HEK293 (cell line): ENCODE data around the gene SH3BP2.

Experiments used
- CTCF ChIA-PET: fragments of 350-600 bp; formaldehyde crosslinking; extraction: SDS; loops from one replicate; lab custom pipeline; 2021; ENCODE audit warnings: antibody characterized with exemption; lab: Yijun Ruan, JAX
- POLR2A ChIA-PET: fragments of 300-600 bp; formaldehyde crosslinking; extraction: SDS; loops from one replicate; lab custom pipeline; 2020; ENCODE audit warnings: antibody characterized with exemption, inconsistent platforms; lab: Yijun Ruan, JAX
- H3K27ac ChIP-seq: fragments of 200-500 bp; sonication (Bioruptor generic); 2 replicates; pipeline ENCODE4 v1.5.1; 2014; ENCODE audit warnings: low read depth, low read length, control low read depth, inconsistent platforms; ENCODE audit errors: extremely low read depth
- H3K36me3 ChIP-seq, 2 experiments: fragments of 200-500 bp in 1 of 2; sonication (Bioruptor generic) in 1 of 2; 1 replicate in 1 of 2; 2 replicates in 1 of 2; pipeline ENCODE4 v1.5.1; 2014 to 2017; ENCODE audit warnings: inconsistent platforms in 2 of 2, low read length in 2 of 2; ENCODE audit not compliant: control insufficient read depth in 2 of 2, insufficient read depth in 1 of 2
- H3K4me1 ChIP-seq: fragments of 200-500 bp; sonication (Bioruptor generic); 2 replicates; pipeline ENCODE4 v1.5.1; 2014; ENCODE audit warnings: mild to moderate bottlenecking, low read length, inconsistent platforms; ENCODE audit not compliant: control insufficient read depth, insufficient read depth
- H3K4me3 ChIP-seq: 2 replicates; pipeline ENCODE4 v1.5.1; 2011; ENCODE audit warnings: low read depth, mild to moderate bottlenecking, control low read depth, low read length, moderate library complexity
- H3K9me3 ChIP-seq: fragments of 200-500 bp; sonication (Bioruptor generic); 2 replicates; pipeline ENCODE4 v1.5.1; 2014; ENCODE audit warnings: low read depth, low read length, inconsistent platforms; ENCODE audit not compliant: control insufficient read depth, insufficient read depth
- GLIS2 ChIP-seq: fragments of 450-650 bp; formaldehyde crosslinking; IDR thresholded peaks from 2 replicates; pipeline ENCODE4 v1.5.1; 2016; ENCODE audit warnings: missing biosample characterization, missing genetic modification characterization
- HOXA7 ChIP-seq: sonication (generic); formaldehyde crosslinking; IDR thresholded peaks from 2 replicates; pipeline ENCODE4 v1.8.1; 2022; ENCODE audit warnings: missing genetic modification reagents, borderline replicate concordance
- IKZF3 ChIP-seq: fragments of 450-650 bp; IDR thresholded peaks from 2 replicates; pipeline ENCODE4 v1.5.0; 2018; ENCODE audit warnings: missing biosample characterization, mild to moderate bottlenecking, missing genetic modification characterization, moderate library complexity
- PRDM1 ChIP-seq: fragments of 450-650 bp; formaldehyde crosslinking; IDR thresholded peaks from 2 replicates; pipeline ENCODE4; 2016; ENCODE audit warnings: missing biosample characterization, missing genetic modification characterization
- YY1 ChIP-seq: fragments of 450-650 bp; formaldehyde crosslinking; IDR thresholded peaks from 2 replicates; pipeline ENCODE4 v1.5.1; 2018; ENCODE audit warnings: missing biosample characterization, missing genetic modification characterization
- ZFP69B ChIP-seq: fragments of 450-650 bp; formaldehyde crosslinking; IDR thresholded peaks from 2 replicates; pipeline ENCODE4 v1.5.1; 2016; ENCODE audit warnings: missing biosample characterization, missing genetic modification characterization
- ZNF114 ChIP-seq: fragments of 450-650 bp; formaldehyde crosslinking; IDR thresholded peaks from 2 replicates; pipeline ENCODE4 v1.5.0; 2017; ENCODE audit warnings: missing biosample characterization, missing genetic modification characterization
- ZNF133 ChIP-seq: fragments of 450-650 bp; formaldehyde crosslinking; IDR thresholded peaks from 2 replicates; pipeline ENCODE4 v1.5.1; 2016; ENCODE audit warnings: missing biosample characterization, missing genetic modification characterization
- ZNF138 ChIP-seq: fragments of 450-650 bp; formaldehyde crosslinking; IDR thresholded peaks from 2 replicates; pipeline ENCODE4 v1.5.1; 2016; ENCODE audit warnings: missing biosample characterization, missing genetic modification characterization, borderline replicate concordance
- ZNF157 ChIP-seq: fragments of 450-650 bp; formaldehyde crosslinking; IDR thresholded peaks from 2 replicates; pipeline ENCODE4 v1.5.1; 2016; ENCODE audit warnings: missing biosample characterization, missing genetic modification characterization
- ZNF174 ChIP-seq: fragments of 450-650 bp; formaldehyde crosslinking; IDR thresholded peaks from 2 replicates; pipeline ENCODE4 v1.5.0; 2017; ENCODE audit warnings: missing biosample characterization, mild to moderate bottlenecking, missing genetic modification characterization
- ZNF202 ChIP-seq: fragments of 450-650 bp; formaldehyde crosslinking; IDR thresholded peaks from 2 replicates; pipeline ENCODE4 v1.5.1; 2016; ENCODE audit warnings: missing biosample characterization, missing genetic modification characterization, borderline replicate concordance
- ZNF24 ChIP-seq: fragments of 450-650 bp; formaldehyde crosslinking; IDR thresholded peaks from 2 replicates; pipeline ENCODE4 v1.5.1; 2016; ENCODE audit warnings: missing biosample characterization, missing genetic modification characterization
- ZNF449 ChIP-seq: fragments of 450-650 bp; formaldehyde crosslinking; IDR thresholded peaks from 2 replicates; pipeline ENCODE4 v1.5.1; 2017; ENCODE audit warnings: missing biosample characterization, mild to moderate bottlenecking, missing genetic modification characterization, moderate library complexity
- ZNF585B ChIP-seq: fragments of 450-650 bp; formaldehyde crosslinking; IDR thresholded peaks from 2 replicates; pipeline ENCODE4 v1.5.1; 2016; ENCODE audit warnings: missing biosample characterization, missing genetic modification characterization
- ZNF701 ChIP-seq: fragments of 450-650 bp; formaldehyde crosslinking; IDR thresholded peaks from 2 replicates; pipeline ENCODE4 v1.5.1; 2016; ENCODE audit warnings: missing biosample characterization, missing genetic modification characterization
- ZNF76 ChIP-seq: fragments of 450-650 bp; formaldehyde crosslinking; IDR thresholded peaks from 2 replicates; pipeline ENCODE4; 2016; ENCODE audit warnings: low read depth, missing biosample characterization, missing genetic modification characterization, borderline replicate concordance
- TF ChIP-seq, protein P1 (sequence below): fragments of 450-650 bp; formaldehyde crosslinking; IDR thresholded peaks from 2 replicates; pipeline ENCODE4 v1.5.1; 2017; ENCODE audit warnings: missing biosample characterization, missing genetic modification characterization
- TF ChIP-seq, protein P2 (sequence below): IDR thresholded peaks from 2 replicates; pipeline ENCODE4 v1.6.1; 2011; ENCODE audit warnings: mild to moderate bottlenecking, low read depth, low read length, borderline replicate concordance
- TF ChIP-seq, protein P3 (sequence below): fragments of 450-650 bp; formaldehyde crosslinking; IDR thresholded peaks from 2 replicates; pipeline ENCODE4 v1.5.1; 2016; ENCODE audit warnings: missing biosample characterization, missing genetic modification characterization

The SH3BP2 gene

GRCh38 chr4:2812612-2813354 lies 19.9 kb downstream of the SH3BP2 start (continued):
- TF ChIP-seq, protein P1, sequence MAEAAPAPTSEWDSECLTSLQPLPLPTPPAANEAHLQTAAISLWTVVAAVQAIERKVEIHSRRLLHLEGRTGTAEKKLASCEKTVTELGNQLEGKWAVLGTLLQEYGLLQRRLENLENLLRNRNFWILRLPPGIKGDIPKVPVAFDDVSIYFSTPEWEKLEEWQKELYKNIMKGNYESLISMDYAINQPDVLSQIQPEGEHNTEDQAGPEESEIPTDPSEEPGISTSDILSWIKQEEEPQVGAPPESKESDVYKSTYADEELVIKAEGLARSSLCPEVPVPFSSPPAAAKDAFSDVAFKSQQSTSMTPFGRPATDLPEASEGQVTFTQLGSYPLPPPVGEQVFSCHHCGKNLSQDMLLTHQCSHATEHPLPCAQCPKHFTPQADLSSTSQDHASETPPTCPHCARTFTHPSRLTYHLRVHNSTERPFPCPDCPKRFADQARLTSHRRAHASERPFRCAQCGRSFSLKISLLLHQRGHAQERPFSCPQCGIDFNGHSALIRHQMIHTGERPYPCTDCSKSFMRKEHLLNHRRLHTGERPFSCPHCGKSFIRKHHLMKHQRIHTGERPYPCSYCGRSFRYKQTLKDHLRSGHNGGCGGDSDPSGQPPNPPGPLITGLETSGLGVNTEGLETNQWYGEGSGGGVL (tag by site-specific recombination) = peak; percentile 71
- no peak for TF ChIP-seq ZNF133
- TF ChIP-seq ZFP69B (tag by site-specific recombination) = 0 out of 2 replicates have a peak, but pooled peaks have one; percentile 20

- CTCF ChIA-PET = interaction anchor here (0.6 kb wide), 1 partner anchor 53 kb away, joined by 3 read pairs; no protein-coding TSS in a partner anchor
- POLR2A ChIA-PET = no interaction called here
Measured at GRCh38 chr4:2813446-2814405, 20.8 kb downstream of the SH3BP2 start.

More at GRCh38 chr4:2813446-2814405, 20.8 kb downstream of the SH3BP2 start:
- H3K9me3 ChIP-seq = no peaks in the 10 kb centered on the region
- no peak for TF ChIP-seq HOXA7 (CRISPR knock-in tag)
- TF ChIP-seq ZNF157 = no peak
- TF ChIP-seq, protein P1 (tag by site-specific recombination) = no peak
- no peak for TF ChIP-seq IKZF3
- TF ChIP-seq, protein P2, sequence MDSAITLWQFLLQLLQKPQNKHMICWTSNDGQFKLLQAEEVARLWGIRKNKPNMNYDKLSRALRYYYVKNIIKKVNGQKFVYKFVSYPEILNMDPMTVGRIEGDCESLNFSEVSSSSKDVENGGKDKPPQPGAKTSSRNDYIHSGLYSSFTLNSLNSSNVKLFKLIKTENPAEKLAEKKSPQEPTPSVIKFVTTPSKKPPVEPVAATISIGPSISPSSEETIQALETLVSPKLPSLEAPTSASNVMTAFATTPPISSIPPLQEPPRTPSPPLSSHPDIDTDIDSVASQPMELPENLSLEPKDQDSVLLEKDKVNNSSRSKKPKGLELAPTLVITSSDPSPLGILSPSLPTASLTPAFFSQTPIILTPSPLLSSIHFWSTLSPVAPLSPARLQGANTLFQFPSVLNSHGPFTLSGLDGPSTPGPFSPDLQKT = no peak
- TF ChIP-seq GLIS2 (tag by site-specific recombination) = no peak
- TF ChIP-seq ZNF138 = no peak
- no peak for TF ChIP-seq ZNF701 (tag by site-specific recombination)
- TF ChIP-seq, protein P3, sequence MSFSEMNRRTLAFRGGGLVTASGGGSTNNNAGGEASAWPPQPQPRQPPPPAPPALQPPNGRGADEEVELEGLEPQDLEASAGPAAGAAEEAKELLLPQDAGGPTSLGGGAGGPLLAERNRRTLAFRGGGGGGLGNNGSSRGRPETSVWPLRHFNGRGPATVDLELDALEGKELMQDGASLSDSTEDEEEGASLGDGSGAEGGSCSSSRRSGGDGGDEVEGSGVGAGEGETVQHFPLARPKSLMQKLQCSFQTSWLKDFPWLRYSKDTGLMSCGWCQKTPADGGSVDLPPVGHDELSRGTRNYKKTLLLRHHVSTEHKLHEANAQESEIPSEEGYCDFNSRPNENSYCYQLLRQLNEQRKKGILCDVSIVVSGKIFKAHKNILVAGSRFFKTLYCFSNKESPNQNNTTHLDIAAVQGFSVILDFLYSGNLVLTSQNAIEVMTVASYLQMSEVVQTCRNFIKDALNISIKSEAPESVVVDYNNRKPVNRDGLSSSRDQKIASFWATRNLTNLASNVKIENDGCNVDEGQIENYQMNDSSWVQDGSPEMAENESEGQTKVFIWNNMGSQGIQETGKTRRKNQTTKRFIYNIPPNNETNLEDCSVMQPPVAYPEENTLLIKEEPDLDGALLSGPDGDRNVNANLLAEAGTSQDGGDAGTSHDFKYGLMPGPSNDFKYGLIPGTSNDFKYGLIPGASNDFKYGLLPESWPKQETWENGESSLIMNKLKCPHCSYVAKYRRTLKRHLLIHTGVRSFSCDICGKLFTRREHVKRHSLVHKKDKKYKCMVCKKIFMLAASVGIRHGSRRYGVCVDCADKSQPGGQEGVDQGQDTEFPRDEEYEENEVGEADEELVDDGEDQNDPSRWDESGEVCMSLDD (tag by site-specific recombination) = no peak
- TF ChIP-seq YY1 (tag by site-specific recombination) = no peak
- TF ChIP-seq ZNF449 = no peak
- TF ChIP-seq ZNF174 = no peak
- TF ChIP-seq ZNF202 (tag by site-specific recombination) = no peak
- TF ChIP-seq ZNF114 (tag by site-specific recombination) = no peak
- TF ChIP-seq PRDM1 (tag by site-specific recombination) = no peak
- TF ChIP-seq ZNF24 = no peak
- no peak for TF ChIP-seq ZNF585B (tag by site-specific recombination)
- no peak for TF ChIP-seq ZNF76 (tag by site-specific recombination)
- no peaks in the 10 kb centered on the region for H3K4me1 ChIP-seq
- no peak overlapping the region for H3K4me3 ChIP-seq
- H3K36me3 ChIP-seq = no peaks in the 10 kb centered on the region
- no peak overlapping the region for H3K27ac ChIP-seq
